ENCODE results near the gene GOLGA8A.
"Not testable (repeated sequence)": the region's sequence is repeated elsewhere in the genome, so short reads cannot be mapped to it uniquely, and the experiment has no call there.

- not testable (repeated sequence) for TF ChIP-seq CBX2 (IDR thresholded peaks at IDR 0.05; ENCODE audit: borderline replicate concordance, low read depth); REST (IDR thresholded peaks at IDR 0.05); CTCF (IDR thresholded peaks at IDR 0.05); KDM5A (IDR thresholded peaks at IDR 0.05); HOXA7 (CRISPR knock-in tag; IDR thresholded peaks at IDR 0.05); CBX8 (IDR thresholded peaks at IDR 0.05); USF2 (IDR thresholded peaks at IDR 0.05); JUN (IDR thresholded peaks at IDR 0.05); ESRRA (IDR thresholded peaks at IDR 0.05; ENCODE audit: borderline replicate concordance, low read length); CEBPB (IDR thresholded peaks at IDR 0.05); ZSCAN20 (CRISPR knock-in tag; IDR thresholded peaks at IDR 0.05)
Measured at GRCh38 chr15:34420953-34421352, 16.7 kb downstream of the GOLGA8A start.
